HG02840 (cell line): Measurements from ENCODE around the gene ZMAT1.
"Not testable (repeated sequence)": the region's sequence is repeated elsewhere in the genome, so short reads cannot be mapped to it uniquely, and the experiment has no call there.

Experiments
- ATAC-seq: cut with Tn5 transposase; IDR thresholded peaks from one replicate; pipeline ENCODE4 v1.9.1; 2021; ENCODE audit warnings: mild to moderate bottlenecking, moderate library complexity, moderate number of reproducible peaks; ENCODE audit not compliant: unreplicated experiment, low FRiP score

The ZMAT1 gene

GRCh38 chrX:101931488-101932248, at the start of gene ZMAT1:
Gene ZMAT1, minus strand, starts transcription at chrX:101932027. Its CDS starts 19 bp downstream, at chrX:101932008.
- ATAC-seq = peak; percentile 68

- no peak for ATAC-seq
These were observed 45.3 kb upstream of the ZMAT1 start for GRCh38 chrX:101977106-101977505.

- no peak for ATAC-seq
These were observed 41.2 kb upstream of the ZMAT1 start for GRCh38 chrX:101973066-101973465.

- not testable (repeated sequence) for ATAC-seq
These were observed 33.2 kb upstream of the ZMAT1 start for GRCh38 chrX:101964923-101965539.

- ATAC-seq = no peak
These were observed 26.3 kb upstream of the ZMAT1 start for GRCh38 chrX:101958139-101958538.

- no peak for ATAC-seq
These were observed 25.3 kb upstream of the ZMAT1 start for GRCh38 chrX:101957174-101957573.

- no peak for ATAC-seq
These were observed 24.7 kb upstream of the ZMAT1 start for GRCh38 chrX:101956556-101956955.

GRCh38 chrX:101950581-101950980, 18.8 kb upstream of the ZMAT1 start:
- no peak for ATAC-seq

- no peak for ATAC-seq
These were observed 383 bp upstream of the ZMAT1 start for GRCh38 chrX:101932249-101932570.

GRCh38 chrX:101931136-101931487, 715 bp downstream of the ZMAT1 start:
- ATAC-seq = no peak

- ATAC-seq = no peak
These were observed 6.1 kb downstream of the ZMAT1 start for GRCh38 chrX:101925733-101926132.

- no peak for ATAC-seq
These were observed 13.1 kb downstream of the ZMAT1 start for GRCh38 chrX:101918751-101919150.

GRCh38 chrX:101906136-101906796, 25.6 kb downstream of the ZMAT1 start:
- ATAC-seq = no peak

GRCh38 chrX:101904996-101905395, 26.8 kb downstream of the ZMAT1 start:
- ATAC-seq = no peak
